ENCODE data around the gene GOLGB1. TPM values are rescaled to one million over a fixed set of nuclear protein-coding genes. Genes with fewer than 3 reads are reported as not detected.

GOLGB1 gene
- total and polyA plus RNA-seq, 3 donors from 2014 or later, result 11.5 to 72.5 (median 72.3) TPM

- H3K4me1 ChIP-seq, result no peaks in the 10 kb centered on the region
- intact Hi-C loops (cut with DNase I; ENCODE audit: low total_unique reads), result no loop called here
- H3K36me3 ChIP-seq (ENCODE audit: low read depth, missing control alignments), result no peaks in the 10 kb centered on the region
- WGBS, 2 donors, result 91% methylated on average over 6 of the region's 6 CpGs
- H3K4me3 ChIP-seq, result no peak overlapping the region
- no peaks in the 10 kb centered on the region for H3K9me3 ChIP-seq
- no peaks in the 10 kb centered on the region for H3K27me3 ChIP-seq
- TF ChIP-seq, protein P1, sequence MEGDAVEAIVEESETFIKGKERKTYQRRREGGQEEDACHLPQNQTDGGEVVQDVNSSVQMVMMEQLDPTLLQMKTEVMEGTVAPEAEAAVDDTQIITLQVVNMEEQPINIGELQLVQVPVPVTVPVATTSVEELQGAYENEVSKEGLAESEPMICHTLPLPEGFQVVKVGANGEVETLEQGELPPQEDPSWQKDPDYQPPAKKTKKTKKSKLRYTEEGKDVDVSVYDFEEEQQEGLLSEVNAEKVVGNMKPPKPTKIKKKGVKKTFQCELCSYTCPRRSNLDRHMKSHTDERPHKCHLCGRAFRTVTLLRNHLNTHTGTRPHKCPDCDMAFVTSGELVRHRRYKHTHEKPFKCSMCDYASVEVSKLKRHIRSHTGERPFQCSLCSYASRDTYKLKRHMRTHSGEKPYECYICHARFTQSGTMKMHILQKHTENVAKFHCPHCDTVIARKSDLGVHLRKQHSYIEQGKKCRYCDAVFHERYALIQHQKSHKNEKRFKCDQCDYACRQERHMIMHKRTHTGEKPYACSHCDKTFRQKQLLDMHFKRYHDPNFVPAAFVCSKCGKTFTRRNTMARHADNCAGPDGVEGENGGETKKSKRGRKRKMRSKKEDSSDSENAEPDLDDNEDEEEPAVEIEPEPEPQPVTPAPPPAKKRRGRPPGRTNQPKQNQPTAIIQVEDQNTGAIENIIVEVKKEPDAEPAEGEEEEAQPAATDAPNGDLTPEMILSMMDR (IDR thresholded peaks at IDR 0.05), result no peak
- no peak for TF ChIP-seq POLR2A (IDR thresholded peaks at IDR 0.05)
- DNase-seq, result no peak
- H3K27ac ChIP-seq, result no peak overlapping the region
Observed at GRCh38 chr3:121654493-121655385, 94.8 kb downstream of the GOLGB1 start.

DNA sequence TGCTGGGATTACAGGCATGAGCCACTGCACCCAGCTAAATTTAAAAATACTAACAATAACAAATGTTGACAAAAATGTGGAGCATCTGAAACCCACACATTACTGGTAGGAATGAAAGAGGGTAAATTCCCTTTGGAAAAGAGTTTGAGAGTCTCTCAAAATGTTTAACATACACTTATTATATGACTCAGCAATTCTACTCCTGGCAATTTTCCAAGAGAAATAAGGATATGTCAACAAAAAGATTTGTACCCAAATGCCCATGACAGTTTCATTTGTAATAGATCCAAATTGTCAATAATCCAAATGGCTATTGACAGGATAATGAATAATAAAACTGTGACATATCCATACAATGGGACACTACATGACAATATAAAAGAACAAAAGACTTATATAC is 97.9 kb downstream of the GOLGB1 start:
- TF ChIP-seq, protein P1 (IDR thresholded peaks at IDR 0.05), result no peak
- TF ChIP-seq POLR2A (IDR thresholded peaks at IDR 0.05), result no peak
- DNase-seq, result no peak

GRCh38 chr3:121649645-121650044 is 99.9 kb downstream of the GOLGB1 start:
- Histone ChIP-seq H3K9me3 (no peaks in the 10 kb centered on the region), H3K4me3 (no peak overlapping the region), H3K27ac (peak overlapping the region in 1 of 2 donors; percentile 78), H3K27me3 (no peaks in the 10 kb centered on the region), H3K4me1 (peaks cover 6% of the 10 kb centered on the region), H3K36me3 (ENCODE audit: low read depth, missing control alignments) (no peaks in the 10 kb centered on the region)
- DNase-seq, result no peak
- intact Hi-C loops (cut with DNase I; ENCODE audit: low total_unique reads), result no loop called here
- TF ChIP-seq POLR2A (IDR thresholded peaks at IDR 0.05), result no peak
- TF ChIP-seq, protein P1 (IDR thresholded peaks at IDR 0.05), result no peak

More for the DNA sequence above, 97.9 kb downstream of the GOLGB1 start:
- H3K4me3 ChIP-seq, result no peak overlapping the region
- no peaks in the 10 kb centered on the region for H3K27me3 ChIP-seq
- no peaks in the 10 kb centered on the region for H3K36me3 ChIP-seq (ENCODE audit: low read depth, missing control alignments)
- peaks cover 6% of the 10 kb centered on the region for H3K4me1 ChIP-seq
- no peak overlapping the region for H3K27ac ChIP-seq
- no peaks in the 10 kb centered on the region for H3K9me3 ChIP-seq
- intact Hi-C loops (cut with DNase I; ENCODE audit: low total_unique reads), result no loop called here

GRCh38 chr3:121648219-121648958 is 101.2 kb downstream of the GOLGB1 start:
- no peak for TF ChIP-seq POLR2A (IDR thresholded peaks at IDR 0.05)
- TF ChIP-seq, protein P1 (IDR thresholded peaks at IDR 0.05), result peak in 2 of 3 experiments; percentile 24 to 43
- peak overlapping the region; percentile 66 to 78 for H3K27ac ChIP-seq
- H3K36me3 ChIP-seq (ENCODE audit: low read depth, missing control alignments), result no peaks in the 10 kb centered on the region
- DNase-seq, result peak; percentile 67
- H3K9me3 ChIP-seq, result no peaks in the 10 kb centered on the region
- no peak overlapping the region for H3K4me3 ChIP-seq
- intact Hi-C loops (cut with DNase I; ENCODE audit: low total_unique reads), result no loop called here
- no peaks in the 10 kb centered on the region for H3K27me3 ChIP-seq
- H3K4me1 ChIP-seq, result peaks cover 6% of the 10 kb centered on the region
- WGBS, 2 donors, result 28 to 47% methylated on average over 6 of the region's 6 CpGs

All from testis (tissue), 3 donors.